MCF 10A (cell line): ENCODE measurements around the gene NDUFB7. TPM values are rescaled to one million over a fixed set of nuclear protein-coding genes. Genes with fewer than 3 reads are reported as not detected.
A peak's percentile ranks its signal among the peaks of the same experiment; 100 is the strongest.

Experiments used
- BruUV-seq: library from RNA; stranded (reverse); fragments of 400-500 nt; replicated peaks from 2 replicates; lab custom pipeline; 2021; lab: Mats Ljungman, UMichigan
- CTCF ChIA-PET: fragments of 300-600 bp; sonication (Branson Sonifier 250); formaldehyde crosslinking; extraction: SDS; loops from one replicate; lab custom pipeline; 2021; ENCODE audit warnings: antibody characterized with exemption, inconsistent platforms; lab: Yijun Ruan, JAX
- POLR2A ChIA-PET: fragments of 300-600, 350-650 bp; sonication (Branson Sonifier 250); formaldehyde crosslinking; extraction: SDS; loops from one replicate; lab custom pipeline; 2020; ENCODE audit warnings: antibody characterized with exemption, inconsistent platforms; lab: Yijun Ruan, JAX
- DNase-seq: peaks from one replicate; pipeline ENCODE4 v3.0.0-alpha.2; 2018; ENCODE audit not compliant: unreplicated experiment
- H3K27ac Mint-ChIP-seq: one replicate; pipeline ENCODE4 v1.8.0; 2022; ENCODE audit warnings: mild to moderate bottlenecking, low read depth, mixed read lengths; ENCODE audit not compliant: unreplicated experiment
- H3K27me3 Mint-ChIP-seq: one replicate; pipeline ENCODE4 v1.8.0; 2022; ENCODE audit warnings: mixed read lengths; ENCODE audit not compliant: insufficient read depth, unreplicated experiment
- H3K36me3 Mint-ChIP-seq: one replicate; pipeline ENCODE4 v1.8.0; 2022; ENCODE audit warnings: mild to moderate bottlenecking, moderate library complexity, mixed read lengths; ENCODE audit not compliant: insufficient read depth, unreplicated experiment
- H3K4me1 Mint-ChIP-seq: one replicate; pipeline ENCODE4 v1.8.0; 2022; ENCODE audit warnings: mixed read lengths; ENCODE audit not compliant: insufficient read depth, unreplicated experiment
- H3K4me3 Mint-ChIP-seq: one replicate; pipeline ENCODE4 v1.8.0; 2022; ENCODE audit warnings: mild to moderate bottlenecking, moderate library complexity, mixed read lengths; ENCODE audit not compliant: unreplicated experiment
- H3K9me3 Mint-ChIP-seq: one replicate; pipeline ENCODE4 v1.8.0; 2022; ENCODE audit warnings: mixed read lengths; ENCODE audit not compliant: unreplicated experiment
- intact Hi-C: fragments of 100-400 bp; cut with micrococcal nuclease; formaldehyde crosslinking; loops from 2 replicates; pipeline ENCODE4 v1.14.1; 2022
- total RNA-seq: library from RNA; stranded (reverse); gene quantifications from 2 replicates; pipeline ENCODE4 v1.2.3, GENCODE V29; 2022
- TF ChIP-seq, protein P1 (sequence below): fragments of 200-600 bp; IDR thresholded peaks from one replicate; pipeline ENCODE4 v1.8.0; 2022; ENCODE audit warnings: antibody characterized with exemption, mild to moderate bottlenecking; ENCODE audit not compliant: unreplicated experiment

Gene NDUFB7
- total RNA-seq, 1 experiment from 2014 or later: 153 TPM

DNA sequence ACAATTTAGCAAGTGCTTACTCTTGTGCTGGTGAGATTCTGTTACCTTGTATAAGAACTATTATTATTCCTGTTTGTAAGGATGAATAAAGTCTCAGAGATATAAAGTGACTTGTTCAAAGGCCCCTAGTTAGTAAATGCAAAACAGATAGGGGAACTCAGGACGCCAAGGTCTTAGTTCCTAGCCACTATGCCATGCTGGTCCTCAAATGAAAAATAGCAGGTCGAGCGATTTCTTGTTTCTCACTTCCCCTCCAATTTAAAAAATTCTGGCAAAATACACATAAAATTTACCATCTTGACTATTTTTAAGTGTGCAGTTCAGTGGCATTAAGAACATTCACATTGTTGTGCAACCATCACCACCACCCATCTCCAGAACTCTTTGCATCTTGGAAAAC lies 41.4 kb downstream of the NDUFB7 start:
- H3K9me3 Mint-ChIP-seq: no peaks in the 10 kb centered on the region
- peaks cover 11% of the 10 kb centered on the region for H3K36me3 Mint-ChIP-seq
- no peaks in the 10 kb centered on the region for H3K27me3 Mint-ChIP-seq
- peaks cover 24% of the 10 kb centered on the region for H3K4me1 Mint-ChIP-seq
- no TSS peak for BruUV-seq
- no peak for DNase-seq
- POLR2A ChIA-PET: interaction anchor here (0.6 to 7.2 kb wide), 6 partner anchors 13 to 25 kb away, joined by 3 to 148 read pairs (median 8); partner anchors contain the start of gene DNAJB1
- intact Hi-C loops: no loop called here
- H3K27ac Mint-ChIP-seq: peak overlapping the region; percentile 39
- TF ChIP-seq, protein P1, sequence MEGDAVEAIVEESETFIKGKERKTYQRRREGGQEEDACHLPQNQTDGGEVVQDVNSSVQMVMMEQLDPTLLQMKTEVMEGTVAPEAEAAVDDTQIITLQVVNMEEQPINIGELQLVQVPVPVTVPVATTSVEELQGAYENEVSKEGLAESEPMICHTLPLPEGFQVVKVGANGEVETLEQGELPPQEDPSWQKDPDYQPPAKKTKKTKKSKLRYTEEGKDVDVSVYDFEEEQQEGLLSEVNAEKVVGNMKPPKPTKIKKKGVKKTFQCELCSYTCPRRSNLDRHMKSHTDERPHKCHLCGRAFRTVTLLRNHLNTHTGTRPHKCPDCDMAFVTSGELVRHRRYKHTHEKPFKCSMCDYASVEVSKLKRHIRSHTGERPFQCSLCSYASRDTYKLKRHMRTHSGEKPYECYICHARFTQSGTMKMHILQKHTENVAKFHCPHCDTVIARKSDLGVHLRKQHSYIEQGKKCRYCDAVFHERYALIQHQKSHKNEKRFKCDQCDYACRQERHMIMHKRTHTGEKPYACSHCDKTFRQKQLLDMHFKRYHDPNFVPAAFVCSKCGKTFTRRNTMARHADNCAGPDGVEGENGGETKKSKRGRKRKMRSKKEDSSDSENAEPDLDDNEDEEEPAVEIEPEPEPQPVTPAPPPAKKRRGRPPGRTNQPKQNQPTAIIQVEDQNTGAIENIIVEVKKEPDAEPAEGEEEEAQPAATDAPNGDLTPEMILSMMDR: no peak
- H3K4me3 Mint-ChIP-seq: peak overlapping the region; percentile 93
- CTCF ChIA-PET: interaction anchor here (0.5 to 1.4 kb wide), 3 partner anchors 26 to 189 kb away, joined by 3 read pairs; no protein-coding TSS in a partner anchor

DNA sequence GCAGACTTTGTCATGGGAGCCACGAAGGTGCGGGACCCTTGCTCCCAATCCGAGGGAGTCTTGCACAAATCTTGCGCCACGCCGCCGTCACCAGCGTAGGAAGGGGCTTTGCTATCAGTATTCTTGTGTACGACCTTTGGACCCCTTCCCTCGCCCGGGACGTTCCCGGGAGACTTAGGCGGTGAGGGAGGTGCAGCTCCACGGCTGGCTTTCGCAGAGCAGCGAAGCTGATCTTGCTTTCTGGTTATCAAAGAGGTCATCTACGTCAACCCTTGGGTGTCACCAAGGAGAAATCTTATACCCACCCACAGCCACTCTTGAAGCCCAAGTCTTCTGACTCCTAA lies 41.9 kb downstream of the NDUFB7 start:
- Mint-ChIP-seq H3K27me3 (no peaks in the 10 kb centered on the region), H3K36me3 (peaks cover 11% of the 10 kb centered on the region), H3K9me3 (no peaks in the 10 kb centered on the region), H3K4me1 (peaks cover 27% of the 10 kb centered on the region), H3K4me3 (peak overlapping the region; percentile 93), H3K27ac (no peak overlapping the region)
- TF ChIP-seq, protein P1: no peak
- intact Hi-C loops: no loop called here
- DNase-seq: no peak
- no TSS peak for BruUV-seq
- ChIA-PET CTCF (interaction anchor here (1.4 kb wide), 1 partner anchor 27 kb away, joined by 3 read pairs; no protein-coding TSS in a partner anchor), POLR2A (interaction anchor here (0.8 to 7.2 kb wide), 8 partner anchors 9 to 149 kb away, joined by 3 to 148 read pairs (median 8); partner anchors contain the start of genes ADGRE5 and DNAJB1)

DNA sequence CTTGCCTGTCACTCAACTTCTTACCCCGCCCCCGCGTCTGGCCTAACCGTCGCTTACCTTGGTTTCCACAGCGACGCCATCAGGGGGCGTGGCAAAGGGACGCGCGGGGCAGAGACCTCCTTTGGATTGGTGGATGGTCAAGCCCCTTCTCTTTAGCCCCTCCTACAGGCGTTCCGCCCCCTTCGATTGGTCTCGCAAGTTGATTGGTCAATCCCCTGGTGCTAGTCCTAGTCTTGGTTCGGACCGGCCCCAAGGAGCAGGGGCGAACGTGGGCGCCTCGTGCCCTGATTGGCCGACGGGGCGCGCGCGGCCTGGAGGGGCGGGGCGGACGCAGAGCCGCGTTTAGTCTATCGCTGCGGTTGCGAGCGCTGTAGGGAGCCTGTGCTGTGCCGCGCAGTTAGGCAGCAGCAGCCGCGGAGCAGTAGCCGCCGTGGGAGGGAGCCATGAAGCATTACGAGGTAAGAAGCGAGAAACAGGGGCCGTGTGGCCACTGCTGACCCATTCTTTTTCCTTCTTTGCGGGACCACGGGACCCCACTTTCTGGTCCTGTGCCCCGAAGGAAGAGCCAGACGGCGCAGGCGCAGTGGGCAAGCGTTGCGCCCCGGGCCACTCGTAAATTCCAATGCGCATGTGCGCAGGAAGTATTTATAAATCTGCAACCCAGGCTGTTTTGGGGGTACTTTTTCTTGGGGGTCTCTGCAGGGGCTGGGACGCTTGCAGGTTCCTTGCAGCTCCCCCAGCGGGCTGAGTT lies 42.4 kb downstream of the NDUFB7 start, which contains the start of gene TECR:
TECR (plus strand) TSS at position 341 of the 751 bp plus-strand sequence; CDS start at position 444, 103 bp downstream.
- Mint-ChIP-seq H3K27me3 (no peaks in the 10 kb centered on the region), H3K4me1 (peaks cover 27% of the 10 kb centered on the region), H3K27ac (peak within 1 kb of the TSS; percentile 52), H3K36me3 (peaks cover 11% of the 10 kb centered on the region), H3K9me3 (no peaks in the 10 kb centered on the region), H3K4me3 (peak within 1 kb of the TSS; percentile 93)
- ChIA-PET CTCF (interaction anchor here (1.4 kb wide), 1 partner anchor 27 kb away, joined by 3 read pairs; no protein-coding TSS in a partner anchor), POLR2A (interaction anchor here (0.8 to 7.2 kb wide), 11 partner anchors 10 to 148 kb away, joined by 3 to 148 read pairs (median 11); partner anchors contain the start of genes ADGRE5, DNAJB1 and GIPC1)
- intact Hi-C loops: loop anchor here (5.0 kb wide), 1 partner anchor 1367 kb away; no protein-coding TSS in a partner anchor
- TF ChIP-seq, protein P1: no peak
- DNase-seq: peak; percentile 100
- BruUV-seq: TSS peak; percentile 68
